WERI-Rb-1 (cell line): ENCODE data around the gene MYO3A.
"Not testable (repeated sequence)": the region's sequence is repeated elsewhere in the genome, so short reads cannot be mapped to it uniquely, and the experiment has no call there.

ENCODE experiments used
- DNase-seq: peaks from one replicate; pipeline ENCODE4 v3.0.0-alpha.2; 2020
- H3K27ac ChIP-seq: fragments of 250-450 bp; sonication (Bioruptor Pico); 2 replicates; pipeline ENCODE4 v1.5.1; 2020; ENCODE audit warnings: mild to moderate bottlenecking, moderate library complexity
- H3K27me3 ChIP-seq: fragments of 250-450 bp; sonication (Bioruptor Pico); 2 replicates; pipeline ENCODE4 v1.5.1; 2021; ENCODE audit warnings: mild to moderate bottlenecking, low read depth, moderate library complexity; ENCODE audit not compliant: insufficient read depth, severe bottlenecking
- H3K36me3 ChIP-seq: fragments of 250-450 bp; sonication (Bioruptor Pico); 2 replicates; pipeline ENCODE4 v1.5.1; 2020; ENCODE audit warnings: mild to moderate bottlenecking, moderate library complexity
- H3K4me3 ChIP-seq: 2 replicates; pipeline ENCODE4 v1.5.1; 2011; ENCODE audit warnings: low read depth, mild to moderate bottlenecking, control low read depth, low read length
- H3K9me3 ChIP-seq: fragments of 250-450 bp; sonication (Bioruptor Pico); 2 replicates; pipeline ENCODE4 v1.5.1; 2021; ENCODE audit warnings: mild to moderate bottlenecking, moderate library complexity; ENCODE audit not compliant: severe bottlenecking
- TF ChIP-seq, protein P1 (sequence below): IDR thresholded peaks from 2 replicates; pipeline ENCODE4 v1.5.1; 2011; ENCODE audit warnings: low read depth, mild to moderate bottlenecking, control low read depth, inconsistent platforms, low read length

MYO3A gene

DNA sequence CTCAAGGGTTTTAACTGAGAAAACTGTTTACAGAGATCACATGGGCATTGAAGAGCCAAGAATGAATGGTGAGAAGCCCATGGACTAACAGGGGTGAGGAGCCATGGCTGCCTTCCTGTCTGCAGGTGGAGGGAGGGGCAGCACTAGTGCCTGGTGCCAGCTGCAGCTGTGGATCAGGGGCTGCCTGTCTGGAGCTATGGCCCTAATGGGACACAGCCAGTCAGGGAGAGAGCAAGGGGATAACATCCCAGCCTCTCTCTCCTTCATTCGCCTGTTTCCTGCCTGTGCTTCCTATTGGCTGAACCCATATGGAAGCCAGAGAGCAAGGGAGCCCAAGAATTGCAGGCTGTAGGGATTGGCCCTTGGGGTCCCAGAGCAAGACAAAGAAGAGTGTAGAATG lies 156.7 kb downstream of the MYO3A start:
- no peaks in the 10 kb centered on the region for H3K27me3 ChIP-seq
- H3K27ac ChIP-seq = no peak overlapping the region
- TF ChIP-seq, protein P1, sequence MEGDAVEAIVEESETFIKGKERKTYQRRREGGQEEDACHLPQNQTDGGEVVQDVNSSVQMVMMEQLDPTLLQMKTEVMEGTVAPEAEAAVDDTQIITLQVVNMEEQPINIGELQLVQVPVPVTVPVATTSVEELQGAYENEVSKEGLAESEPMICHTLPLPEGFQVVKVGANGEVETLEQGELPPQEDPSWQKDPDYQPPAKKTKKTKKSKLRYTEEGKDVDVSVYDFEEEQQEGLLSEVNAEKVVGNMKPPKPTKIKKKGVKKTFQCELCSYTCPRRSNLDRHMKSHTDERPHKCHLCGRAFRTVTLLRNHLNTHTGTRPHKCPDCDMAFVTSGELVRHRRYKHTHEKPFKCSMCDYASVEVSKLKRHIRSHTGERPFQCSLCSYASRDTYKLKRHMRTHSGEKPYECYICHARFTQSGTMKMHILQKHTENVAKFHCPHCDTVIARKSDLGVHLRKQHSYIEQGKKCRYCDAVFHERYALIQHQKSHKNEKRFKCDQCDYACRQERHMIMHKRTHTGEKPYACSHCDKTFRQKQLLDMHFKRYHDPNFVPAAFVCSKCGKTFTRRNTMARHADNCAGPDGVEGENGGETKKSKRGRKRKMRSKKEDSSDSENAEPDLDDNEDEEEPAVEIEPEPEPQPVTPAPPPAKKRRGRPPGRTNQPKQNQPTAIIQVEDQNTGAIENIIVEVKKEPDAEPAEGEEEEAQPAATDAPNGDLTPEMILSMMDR = no peak
- no peak for DNase-seq
- H3K36me3 ChIP-seq = no peaks in the 10 kb centered on the region
- no peaks in the 10 kb centered on the region for H3K9me3 ChIP-seq
- no peak overlapping the region for H3K4me3 ChIP-seq

DNA sequence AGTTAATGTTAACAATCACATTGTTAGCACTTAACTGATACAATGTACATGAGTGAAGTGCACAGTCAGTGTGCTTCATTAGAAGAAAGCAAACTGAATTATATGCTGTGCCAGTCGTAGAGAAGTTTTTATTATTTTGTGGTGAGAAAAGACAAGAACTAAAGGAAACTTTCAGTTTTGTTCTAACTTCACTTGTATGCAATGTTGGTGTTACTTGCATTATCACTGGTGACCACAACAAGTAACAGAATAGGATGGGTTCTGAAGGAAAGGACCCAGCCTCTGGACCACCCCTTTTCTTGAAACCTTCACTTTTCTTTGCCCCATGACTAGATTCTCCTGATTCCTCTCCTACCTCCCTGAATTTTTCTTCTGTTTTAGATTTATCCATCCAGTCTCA lies 159.2 kb downstream of the MYO3A start:
- Histone ChIP-seq H3K27ac (no peak overlapping the region), H3K9me3 (no peaks in the 10 kb centered on the region), H3K4me3 (no peak overlapping the region), H3K27me3 (no peaks in the 10 kb centered on the region), H3K36me3 (no peaks in the 10 kb centered on the region)
- TF ChIP-seq, protein P1 = no peak
- DNase-seq = no peak

DNA sequence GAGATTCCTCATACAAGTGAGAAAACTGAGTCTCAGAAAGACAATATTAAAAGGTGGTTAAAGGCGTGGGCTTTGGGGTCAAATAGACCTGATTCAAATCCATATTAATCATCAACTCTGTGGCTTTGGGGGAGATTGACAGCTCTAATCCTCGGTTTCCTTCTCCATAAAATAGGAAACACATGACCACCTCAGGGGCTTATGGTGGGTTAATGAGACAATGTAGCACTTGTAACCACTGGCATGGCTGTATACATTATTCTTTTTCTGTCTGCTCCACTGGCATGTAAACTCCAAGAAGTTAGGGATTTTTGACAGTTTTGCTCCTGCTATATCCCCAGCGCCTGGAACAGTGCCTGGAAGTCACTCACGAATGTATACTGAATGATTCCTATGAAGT lies 161.8 kb downstream of the MYO3A start:
- TF ChIP-seq, protein P1 = no peak
- no peak overlapping the region for H3K27ac ChIP-seq

DNA sequence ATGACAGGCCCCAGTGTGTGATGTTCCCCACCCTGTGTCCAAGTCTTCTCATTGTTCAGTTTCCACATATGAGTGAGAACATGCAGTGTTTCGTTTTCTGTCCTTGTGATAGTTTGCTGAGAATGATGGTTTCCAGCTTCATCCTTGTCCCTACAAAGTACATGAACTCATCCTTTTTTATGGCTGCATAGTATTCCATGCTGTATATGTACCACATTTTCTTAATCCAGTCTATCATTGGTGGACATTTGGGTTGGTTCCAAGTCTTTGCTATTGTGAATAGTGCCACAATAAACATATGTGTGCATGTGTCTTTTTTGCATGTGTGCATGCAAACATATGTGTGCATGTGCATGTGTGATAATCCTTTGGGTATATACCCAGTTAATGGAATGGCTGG lies 163.5 kb downstream of the MYO3A start:
- H3K4me3 ChIP-seq, H3K27ac ChIP-seq, DNase-seq, H3K36me3 ChIP-seq, H3K9me3 ChIP-seq, H3K27me3 ChIP-seq: not testable (repeated sequence)

More for the DNA sequence above, 161.8 kb downstream of the MYO3A start:
- H3K36me3 ChIP-seq = no peaks in the 10 kb centered on the region
- no peaks in the 10 kb centered on the region for H3K27me3 ChIP-seq
- H3K4me3 ChIP-seq = no peak overlapping the region
- no peak for DNase-seq
- H3K9me3 ChIP-seq = no peaks in the 10 kb centered on the region

DNA sequence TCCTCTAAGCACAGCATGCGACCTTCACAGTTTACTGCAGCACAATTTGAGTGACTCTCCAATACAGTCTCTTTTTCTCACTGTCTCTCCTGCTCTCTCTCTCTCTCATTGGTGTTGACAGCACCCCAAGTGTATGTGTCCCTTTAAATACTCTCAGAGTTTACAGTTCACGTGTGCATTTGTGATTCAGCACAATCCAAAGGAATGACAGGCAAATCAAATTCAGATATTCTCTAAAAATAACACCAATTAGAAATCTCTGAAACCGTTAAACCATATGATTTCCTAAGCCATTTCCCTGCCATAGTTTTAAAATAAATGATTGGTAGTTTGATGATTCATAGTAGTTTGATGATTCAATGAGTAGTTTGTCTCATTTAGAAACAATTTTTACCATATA lies 178.5 kb downstream of the MYO3A start:
- Histone ChIP-seq H3K36me3 (no peaks in the 10 kb centered on the region), H3K4me3 (no peak overlapping the region), H3K27ac (no peak overlapping the region), H3K27me3 (no peaks in the 10 kb centered on the region), H3K9me3 (no peaks in the 10 kb centered on the region)
- TF ChIP-seq, protein P1 = no peak
- no peak for DNase-seq

DNA sequence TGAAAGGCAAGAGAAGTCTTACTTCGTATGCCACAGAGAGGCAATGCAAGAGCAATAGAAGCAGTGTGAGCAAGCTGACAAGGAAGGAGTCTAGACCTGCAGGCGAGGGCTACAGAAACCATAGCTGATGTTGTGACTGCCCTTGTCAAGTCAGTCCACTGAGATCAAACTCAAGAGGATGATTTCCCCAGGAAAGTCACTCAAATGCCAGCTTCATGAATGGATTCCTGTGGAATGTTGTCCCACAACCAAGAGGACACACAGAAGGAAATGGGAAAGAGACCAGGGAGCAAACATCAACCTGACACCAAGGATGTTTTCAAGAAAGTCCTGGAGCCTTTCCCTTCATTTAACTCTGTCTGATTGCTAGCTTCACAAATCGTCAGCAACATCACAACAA lies 204.6 kb downstream of the MYO3A start:
- no peak overlapping the region for H3K4me3 ChIP-seq
- H3K27me3 ChIP-seq = no peaks in the 10 kb centered on the region
- H3K36me3 ChIP-seq = no peaks in the 10 kb centered on the region
- H3K27ac ChIP-seq = no peak overlapping the region
- TF ChIP-seq, protein P1 = no peak
- H3K9me3 ChIP-seq = no peaks in the 10 kb centered on the region
- no peak for DNase-seq
